GM12878 (cell line): ENCODE measurements around the gene TFAP2E. TPM values are rescaled to one million over a fixed set of nuclear protein-coding genes. Genes with fewer than 3 reads are reported as not detected.

Experiments used
- ATAC-seq: fragments of 200-7000 bp; cut with Tn5 transposase; 3 replicates; pipeline ENCODE4 v1.9.1; 2020; ENCODE audit warnings: mild to moderate bottlenecking, moderate library complexity
- BruUV-seq: library from RNA; stranded (reverse); fragments of 400-500 nt; replicated peaks from 2 replicates; lab custom pipeline; 2021; lab: Mats Ljungman, UMichigan
- CTCF ChIA-PET: fragments of 300-600 bp; sonication (Branson Sonifier 250); formaldehyde crosslinking; extraction: SDS; loops from one replicate; lab custom pipeline; 2021; ENCODE audit warnings: inconsistent platforms; lab: Yijun Ruan, JAX
- POLR2A ChIA-PET: fragments of 350-600 bp; formaldehyde crosslinking; extraction: SDS; loops from one replicate; lab custom pipeline; 2021; ENCODE audit warnings: inconsistent platforms; lab: Charles Lee
- RAD21 ChIA-PET: fragments of 300-600 bp; sonication (Branson Sonifier 250); formaldehyde crosslinking; loops from one replicate; lab custom pipeline; 2023; ENCODE audit warnings: antibody characterized with exemption; ENCODE audit not compliant: unreplicated experiment; lab: Charles Lee
- SMC1A ChIA-PET: fragments of 300-600 bp; sonication (Branson Sonifier 250); formaldehyde crosslinking; loops from one replicate; lab custom pipeline; 2023; ENCODE audit not compliant: unreplicated experiment, uncharacterized antibody; lab: Charles Lee
- DNase-seq: peaks from one replicate; pipeline ENCODE4 v3.0.0-alpha.2; 2011; ENCODE audit warnings: low read depth, low spot score
- FAIRE-seq: peaks from 3 replicates; lab custom pipeline; 2011; peaks lifted over from hg19 to GRCh38; lab: Jason Lieb, UNC
- H2AFZ ChIP-seq: 2 replicates; pipeline ENCODE4 v1.6.0; 2011; ENCODE audit warnings: low read depth, low read length, control low read depth; ENCODE audit not compliant: control insufficient read depth
- H3K27ac ChIP-seq: 2 replicates; pipeline ENCODE4 v1.5.1; 2011; ENCODE audit warnings: control low read depth; ENCODE audit not compliant: control insufficient read depth, insufficient read depth
- H3K27me3 ChIP-seq, 2 experiments: replicated peaks in 1 of 2; 2 replicates each; pipeline versions ENCODE4 v1.6.0 to v1.6.1; 2011; ENCODE audit warnings: low read length in 1 of 2; ENCODE audit not compliant: control insufficient read depth in 2 of 2, insufficient read depth in 2 of 2
- H3K36me3 ChIP-seq, 2 experiments: 2 replicates each; pipeline ENCODE4 v1.5.1; 2011; ENCODE audit warnings: low read length in 1 of 2; ENCODE audit not compliant: control insufficient read depth in 2 of 2, insufficient read depth in 2 of 2
- H3K4me1 ChIP-seq: 2 replicates; pipeline ENCODE4 v1.6.1; 2011; ENCODE audit warnings: mild to moderate bottlenecking, low read length, moderate library complexity, mixed read lengths; ENCODE audit not compliant: control insufficient read depth, insufficient read depth
- H3K4me2 ChIP-seq: 2 replicates; pipeline ENCODE4 v1.6.0; 2011; ENCODE audit warnings: control low read depth; ENCODE audit not compliant: control insufficient read depth, insufficient read depth
- H3K4me3 ChIP-seq: fragments of 200-600 bp; sonication (generic); 2 replicates; pipeline ENCODE4 v1.5.1; 2016
- H3K79me2 ChIP-seq: 2 replicates; pipeline ENCODE4 v1.6.0; 2011; ENCODE audit warnings: low read length; ENCODE audit not compliant: control insufficient read depth, insufficient read depth
- H3K9ac ChIP-seq: 2 replicates; pipeline ENCODE4 v1.8.0; 2011; ENCODE audit warnings: low read length, control low read depth, mixed read lengths; ENCODE audit not compliant: control insufficient read depth, insufficient read depth
- H3K9me3 ChIP-seq: replicated peaks from 3 replicates; pipeline ENCODE4 v1.5.1; 2011; ENCODE audit warnings: mild to moderate bottlenecking, low read length; ENCODE audit not compliant: control insufficient read depth, insufficient read depth
- H4K20me1 ChIP-seq: 2 replicates; pipeline ENCODE4 v1.6.0; 2011; ENCODE audit not compliant: control insufficient read depth, insufficient read depth
- ETV6 ChIP-seq, 2 experiments: fragments of 450-650 bp in 1 of 2; IDR thresholded peaks in 1 of 2; conservative IDR thresholded peaks in 1 of 2; 2 replicates each; pipeline ENCODE4 v1.6.1; 2014; ENCODE audit warnings: antibody characterized with exemption in 1 of 2, borderline replicate concordance in 1 of 2, low read depth in 1 of 2, mild to moderate bottlenecking in 1 of 2, moderate library complexity in 1 of 2
- IKZF2 ChIP-seq, 2 experiments: fragments of 450-650 bp; IDR thresholded peaks; 2 replicates each; pipeline ENCODE4 v1.6.1; 2017; ENCODE audit warnings: mild to moderate bottlenecking in 2 of 2, moderate library complexity in 2 of 2
- MTA3 ChIP-seq: IDR thresholded peaks from 2 replicates; pipeline ENCODE4 v1.6.1; 2012; ENCODE audit warnings: low read length, inconsistent platforms, borderline replicate concordance
- RUNX3 ChIP-seq: IDR thresholded peaks from 2 replicates; pipeline ENCODE4 v1.6.1; 2012; ENCODE audit warnings: low read length, inconsistent platforms
- WGBS: methylation state at CpG from one replicate; pipeline ENCODE4 v1.1.6; 2016; ENCODE audit warnings: low lambda C conversion rate; ENCODE audit not compliant: insufficient replicate concordance, insufficient coverage; ENCODE audit errors: missing lambda C conversion rate; 5-methylcytosine and 5-hydroxymethylcytosine counted together
- in situ Hi-C: fragments of 300-500 bp; cut with MboI; formaldehyde crosslinking; loops from 9 replicates; pipeline ENCODE4 v1.14.3; 2018; ENCODE audit warnings: mixed read lengths
- intact Hi-C: fragments of 100-400 bp; cut with micrococcal nuclease; formaldehyde crosslinking; loops from one replicate; pipeline ENCODE4 v1.14.2; 2022; ENCODE audit not compliant: unreplicated experiment
- polyA plus RNA-seq, 11 experiments: library from polyadenylated mRNA; depleted of rRNA in 4 of 11; unstranded in 6 of 11; stranded (reverse) in 5 of 11; fragments of >200 nt; fragmentation: Nextera tagmentation in 4 of 11; fragmentation: Illumina TruSeq in 1 of 11; extraction: Ambion mirVana in 4 of 11; extraction: Trizol in 1 of 11; gene quantifications; 1 replicate in 1 of 11; 2 replicates in 10 of 11; pipeline versions ENCODE4 v1.2.1 to v1.2.3, GENCODE V29; 2011 to 2016; ENCODE audit warnings: inconsistent platforms in 2 of 11, missing spikeins in 2 of 11, low read depth in 1 of 11
- total RNA-seq, 4 experiments: library from RNA; depleted of rRNA in 3 of 4; stranded (reverse); fragments of >200 nt in 3 of 4; fragmentation: Illumina TruSeq in 1 of 4; extraction: Trizol in 1 of 4; gene quantifications; 2 replicates each; pipeline versions ENCODE4 v1.2.1 to v1.2.3, GENCODE V29; 2013 to 2021
- TF ChIP-seq, protein P1 (sequence below): fragments of 150-350 bp; IDR thresholded peaks from 2 replicates; pipeline ENCODE4 v1.6.1; 2014; ENCODE audit warnings: mild to moderate bottlenecking, low read depth, low read length
- TF ChIP-seq, protein P2 (sequence below): IDR thresholded peaks from 2 replicates; pipeline ENCODE4 v1.6.1; 2011; ENCODE audit warnings: borderline replicate concordance, low read depth, mild to moderate bottlenecking, moderate library complexity, low read length; ENCODE audit not compliant: insufficient read depth, poor library complexity, severe bottlenecking

The TFAP2E gene
- total and polyA plus RNA-seq, 10 of the 15 experiments (the other 5 are each of a cell fraction or from before 2014, with no cell fraction given), result 0.10 to 1.1 (median 0.43) TPM

DNA sequence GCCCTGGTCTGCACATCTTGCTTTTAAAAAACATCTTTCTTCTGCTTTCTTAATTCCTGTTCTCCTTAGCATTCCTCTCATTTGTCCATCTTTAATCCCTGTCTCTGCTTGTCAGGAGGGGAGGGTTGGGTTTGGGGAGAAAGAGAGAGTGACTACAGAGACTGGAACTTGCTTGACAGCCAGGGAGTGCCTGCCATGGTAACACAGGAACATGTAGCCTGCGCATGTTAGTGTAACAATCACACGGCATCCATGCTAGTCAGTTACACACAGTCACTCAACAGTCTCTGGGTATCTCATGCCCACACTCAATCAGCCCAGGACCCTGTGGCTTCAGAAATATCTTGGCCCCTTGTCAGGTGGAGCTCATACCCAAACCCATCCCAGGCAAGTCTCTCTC is 818 bp upstream of the TFAP2E start:
- CTCF ChIA-PET, result interaction anchor here (0.8 to 7.1 kb wide), 5 partner anchors 121 to 160 kb away, joined by 3 to 104 read pairs (median 17); no protein-coding TSS in a partner anchor
- POLR2A ChIA-PET, result interaction anchor here (0.9 kb wide), 1 partner anchor 195 kb away, joined by 3 read pairs; no protein-coding TSS in a partner anchor
- H4K20me1 ChIP-seq, result no peaks in the 10 kb centered on the region
- DNase-seq (no peak), FAIRE-seq (no peak), ATAC-seq (no peak)
- TF ChIP-seq, protein P1, sequence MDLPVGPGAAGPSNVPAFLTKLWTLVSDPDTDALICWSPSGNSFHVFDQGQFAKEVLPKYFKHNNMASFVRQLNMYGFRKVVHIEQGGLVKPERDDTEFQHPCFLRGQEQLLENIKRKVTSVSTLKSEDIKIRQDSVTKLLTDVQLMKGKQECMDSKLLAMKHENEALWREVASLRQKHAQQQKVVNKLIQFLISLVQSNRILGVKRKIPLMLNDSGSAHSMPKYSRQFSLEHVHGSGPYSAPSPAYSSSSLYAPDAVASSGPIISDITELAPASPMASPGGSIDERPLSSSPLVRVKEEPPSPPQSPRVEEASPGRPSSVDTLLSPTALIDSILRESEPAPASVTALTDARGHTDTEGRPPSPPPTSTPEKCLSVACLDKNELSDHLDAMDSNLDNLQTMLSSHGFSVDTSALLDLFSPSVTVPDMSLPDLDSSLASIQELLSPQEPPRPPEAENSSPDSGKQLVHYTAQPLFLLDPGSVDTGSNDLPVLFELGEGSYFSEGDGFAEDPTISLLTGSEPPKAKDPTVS, result no peak
- TF ChIP-seq RUNX3 (no peak), MTA3 (no peak), IKZF2 (IDR thresholded peaks at IDR 0.05) (no peak), ETV6 (conservative IDR thresholded peaks at IDR 0.05 in 1 of 2, IDR thresholded peaks at IDR 0.05 in 1 of 2; ENCODE audit: borderline replicate concordance in 1 of 2, low read depth in 1 of 2) (no peak)
- TF ChIP-seq, protein P2, sequence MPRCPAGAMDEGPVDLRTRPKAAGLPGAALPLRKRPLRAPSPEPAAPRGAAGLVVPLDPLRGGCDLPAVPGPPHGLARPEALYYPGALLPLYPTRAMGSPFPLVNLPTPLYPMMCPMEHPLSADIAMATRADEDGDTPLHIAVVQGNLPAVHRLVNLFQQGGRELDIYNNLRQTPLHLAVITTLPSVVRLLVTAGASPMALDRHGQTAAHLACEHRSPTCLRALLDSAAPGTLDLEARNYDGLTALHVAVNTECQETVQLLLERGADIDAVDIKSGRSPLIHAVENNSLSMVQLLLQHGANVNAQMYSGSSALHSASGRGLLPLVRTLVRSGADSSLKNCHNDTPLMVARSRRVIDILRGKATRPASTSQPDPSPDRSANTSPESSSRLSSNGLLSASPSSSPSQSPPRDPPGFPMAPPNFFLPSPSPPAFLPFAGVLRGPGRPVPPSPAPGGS, result no peak
- no peak overlapping the region for H3K4me2 ChIP-seq
- SMC1A ChIA-PET, result interaction anchor here (1.1 to 2.0 kb wide), 3 partner anchors 120 to 145 kb away, joined by 4 to 6 read pairs (median 4); no protein-coding TSS in a partner anchor
- no peak overlapping the region for H3K4me3 ChIP-seq
- no peaks in the 10 kb centered on the region for H3K36me3 ChIP-seq
- no peak overlapping the region for H3K27ac ChIP-seq
- 93% methylated on average over 2 of the region's 2 CpGs for WGBS
- H2AFZ ChIP-seq, result no peak overlapping the region
- RAD21 ChIA-PET, result interaction anchor here (0.6 to 2.6 kb wide), 5 partner anchors 121 to 207 kb away, joined by 3 to 13 read pairs (median 4); no protein-coding TSS in a partner anchor
- no TSS peak for BruUV-seq
- in situ Hi-C loops (no loop called here), intact Hi-C loops (no loop called here)
- no peak overlapping the region for H3K9ac ChIP-seq
- peaks cover 5% of the 10 kb centered on the region; the same call in 1 of the 2 replicates for H3K4me1 ChIP-seq
- no peaks in the 10 kb centered on the region; the same call in 1 of the 2 replicates for H3K79me2 ChIP-seq
- H3K27me3 ChIP-seq, result peaks cover 0 to 2% of the 10 kb centered on the region in 2 experiments; a peak in 2 of 4 replicates
- no peaks in the 10 kb centered on the region for H3K9me3 ChIP-seq
